ENCODE measurements around the gene NOL9. TPM values are rescaled to one million over a fixed set of nuclear protein-coding genes. Genes with fewer than 3 reads are reported as not detected.

The NOL9 gene
- total and polyA plus RNA-seq, 2 donors (not counting 3 experiments of a cell fraction or from before 2014, with no cell fraction given), result 14.1 to 42.9 TPM

DNA sequence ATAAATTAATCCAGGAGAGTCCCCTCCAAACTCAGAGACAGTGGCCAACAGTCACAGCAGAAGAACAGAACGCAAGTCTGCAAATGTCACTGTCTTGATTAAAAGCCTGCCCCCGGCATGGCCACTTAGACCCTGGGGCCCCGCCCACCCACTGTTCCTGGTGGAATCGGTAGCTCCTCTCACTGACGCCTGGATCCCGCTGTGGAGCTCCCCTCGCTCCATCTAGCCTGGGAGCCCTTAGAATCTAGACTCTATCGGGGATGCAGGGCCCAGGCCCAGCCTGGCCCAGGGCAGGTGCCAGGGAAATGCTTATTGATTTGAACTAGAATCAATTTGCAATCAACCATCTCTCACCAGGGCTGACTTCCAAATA, 41.4 kb downstream of the NOL9 start:
- H3K27ac ChIP-seq (ENCODE audit: insufficient read depth, low read depth, low read length), result no peak overlapping the region
- H3K27me3 ChIP-seq (ENCODE audit: control insufficient read depth in 2 of 2, insufficient read depth in 2 of 2, low read length in 2 of 2), result no peaks in the 10 kb centered on the region
- BruUV-seq (replicated peaks), result no TSS peak
- H3K4me2 ChIP-seq (ENCODE audit: insufficient read depth, low read length), result no peak overlapping the region
- H4K20me1 ChIP-seq (replicated peaks; ENCODE audit: control insufficient read depth, extremely low read depth, insufficient read depth, low read length), result no peaks in the 10 kb centered on the region
- FAIRE-seq (no peak), DNase-seq (ENCODE audit: low read depth, low spot score) (no peak)
- H3K9ac ChIP-seq (replicated peaks; ENCODE audit: extremely low read depth, insufficient read depth, low read length), result no peak overlapping the region
- TF ChIP-seq MYC (IDR thresholded peaks at IDR 0.05; ENCODE audit: low read depth, low read length), result no peak
- CTCF ChIA-PET, result interaction anchor here (0.7 to 4.5 kb wide), 2 partner anchors 11 to 22 kb away, joined by 3 to 32 read pairs; partner anchors contain the start of gene PLEKHG5
- no peaks in the 10 kb centered on the region for H3K4me1 ChIP-seq (ENCODE audit: control insufficient read depth, extremely low read depth, insufficient read depth, low read length)
- intact Hi-C loops (cut with micrococcal nuclease), result no loop called here
- dilution Hi-C loops (cut with MboI; ENCODE audit: extremely low pct_ligation_motif_present, low sequenced_read_pairs), result no loop called here
- no peaks in the 10 kb centered on the region for H3K9me3 ChIP-seq (replicated peaks; ENCODE audit: control insufficient read depth, insufficient read depth, low read length)
- POLR2A ChIA-PET, result no interaction called here
- H3K4me3 ChIP-seq (replicated peaks in 1 of 3; ENCODE audit: insufficient read depth in 1 of 3, low read depth in 1 of 3, low read length in 3 of 3), result no peak overlapping the region
- no peaks in the 10 kb centered on the region for H3K79me2 ChIP-seq (ENCODE audit: control insufficient read depth, insufficient read depth, low read length)
- H3K9me1 ChIP-seq (replicated peaks; ENCODE audit: control insufficient read depth, extremely low read depth, insufficient read depth, low read length), result no peaks in the 10 kb centered on the region
- no peak overlapping the region for H2AFZ ChIP-seq (ENCODE audit: low read depth, low read length)
- H3K36me3 ChIP-seq (ENCODE audit: control insufficient read depth in 2 of 2, extremely low read depth in 1 of 2, insufficient read depth in 2 of 2, low read length in 2 of 2), result no peaks in the 10 kb centered on the region

DNA sequence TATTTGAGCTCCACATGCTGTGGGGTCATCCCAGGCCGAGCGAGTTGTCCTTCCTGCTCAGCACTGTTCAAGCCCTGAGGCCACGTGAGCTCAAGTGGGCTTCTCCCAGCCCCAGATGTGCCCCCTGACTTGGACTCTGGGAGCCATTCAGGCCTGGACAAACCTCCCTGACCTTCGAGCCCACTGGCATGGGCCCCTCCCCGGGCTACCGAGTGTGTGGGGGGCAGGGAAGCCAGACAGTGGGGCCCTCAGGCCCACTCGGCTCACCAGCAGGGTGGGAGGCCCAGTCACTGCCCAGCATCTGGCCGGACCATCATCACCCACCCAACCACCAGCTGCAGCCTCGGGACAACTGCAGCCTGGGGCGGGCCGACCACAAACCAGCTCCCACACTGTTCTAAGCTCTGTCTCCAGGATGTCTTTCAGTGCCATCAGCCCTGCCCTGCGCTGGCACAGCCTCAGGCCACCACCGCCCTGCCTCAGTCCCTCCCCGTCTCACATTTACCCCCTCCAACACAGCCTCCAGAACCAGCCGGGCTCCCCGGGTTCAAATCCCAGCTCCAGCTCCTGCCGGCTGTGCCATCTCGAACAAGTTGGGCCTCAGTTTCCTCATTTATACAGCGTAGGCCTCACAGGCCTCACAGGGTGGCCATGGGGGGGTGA, 41.9 kb downstream of the NOL9 start:
- Histone ChIP-seq H4K20me1 (replicated peaks; ENCODE audit: control insufficient read depth, extremely low read depth, insufficient read depth, low read length) (no peaks in the 10 kb centered on the region), H3K4me2 (ENCODE audit: insufficient read depth, low read length) (no peak overlapping the region), H3K9me1 (replicated peaks; ENCODE audit: control insufficient read depth, extremely low read depth, insufficient read depth, low read length) (no peaks in the 10 kb centered on the region), H3K9me3 (replicated peaks; ENCODE audit: control insufficient read depth, insufficient read depth, low read length) (no peaks in the 10 kb centered on the region), H3K4me1 (ENCODE audit: control insufficient read depth, extremely low read depth, insufficient read depth, low read length) (no peaks in the 10 kb centered on the region), H3K9ac (replicated peaks; ENCODE audit: extremely low read depth, insufficient read depth, low read length) (no peak overlapping the region), H3K27me3 (ENCODE audit: control insufficient read depth in 2 of 2, insufficient read depth in 2 of 2, low read length in 2 of 2) (no peaks in the 10 kb centered on the region), H3K27ac (ENCODE audit: insufficient read depth, low read depth, low read length) (no peak overlapping the region), H3K79me2 (ENCODE audit: control insufficient read depth, insufficient read depth, low read length) (no peaks in the 10 kb centered on the region), H3K4me3 (replicated peaks in 1 of 3; ENCODE audit: insufficient read depth in 1 of 3, low read depth in 1 of 3, low read length in 3 of 3) (no peak overlapping the region), H2AFZ (ENCODE audit: low read depth, low read length) (no peak overlapping the region), H3K36me3 (ENCODE audit: control insufficient read depth in 2 of 2, extremely low read depth in 1 of 2, insufficient read depth in 2 of 2, low read length in 2 of 2) (no peaks in the 10 kb centered on the region)
- dilution Hi-C loops (cut with MboI; ENCODE audit: extremely low pct_ligation_motif_present, low sequenced_read_pairs), result no loop called here
- FAIRE-seq (no peak), DNase-seq (ENCODE audit: low read depth, low spot score) (no peak)
- TF ChIP-seq EZH2 (IDR thresholded peaks at IDR 0.05; ENCODE audit: borderline replicate concordance, low read depth, low read length, severe bottlenecking), result no peak
- no peak for TF ChIP-seq FOS (IDR thresholded peaks at IDR 0.05; ENCODE audit: borderline replicate concordance, insufficient read depth, low read length)
- no peak for TF ChIP-seq JUN (IDR thresholded peaks at IDR 0.05; ENCODE audit: borderline replicate concordance, insufficient read depth, insufficient read length, low read depth)
- no peak for TF ChIP-seq MAX (IDR thresholded peaks at IDR 0.05; ENCODE audit: insufficient read depth, insufficient read length)
- no peak for TF ChIP-seq GATA2 (IDR thresholded peaks at IDR 0.05; ENCODE audit: insufficient read depth, insufficient read length, low read depth, low read length)
- no peak for TF ChIP-seq MYC (IDR thresholded peaks at IDR 0.05; ENCODE audit: low read depth, low read length)
- no peak for TF ChIP-seq POLR2AphosphoS5 (IDR thresholded peaks at IDR 0.05; ENCODE audit: insufficient read depth, low read depth, low read length)
- TF ChIP-seq POLR2A (IDR thresholded peaks at IDR 0.05; ENCODE audit: low read depth, low read length), result no peak
- TF ChIP-seq, protein P1, sequence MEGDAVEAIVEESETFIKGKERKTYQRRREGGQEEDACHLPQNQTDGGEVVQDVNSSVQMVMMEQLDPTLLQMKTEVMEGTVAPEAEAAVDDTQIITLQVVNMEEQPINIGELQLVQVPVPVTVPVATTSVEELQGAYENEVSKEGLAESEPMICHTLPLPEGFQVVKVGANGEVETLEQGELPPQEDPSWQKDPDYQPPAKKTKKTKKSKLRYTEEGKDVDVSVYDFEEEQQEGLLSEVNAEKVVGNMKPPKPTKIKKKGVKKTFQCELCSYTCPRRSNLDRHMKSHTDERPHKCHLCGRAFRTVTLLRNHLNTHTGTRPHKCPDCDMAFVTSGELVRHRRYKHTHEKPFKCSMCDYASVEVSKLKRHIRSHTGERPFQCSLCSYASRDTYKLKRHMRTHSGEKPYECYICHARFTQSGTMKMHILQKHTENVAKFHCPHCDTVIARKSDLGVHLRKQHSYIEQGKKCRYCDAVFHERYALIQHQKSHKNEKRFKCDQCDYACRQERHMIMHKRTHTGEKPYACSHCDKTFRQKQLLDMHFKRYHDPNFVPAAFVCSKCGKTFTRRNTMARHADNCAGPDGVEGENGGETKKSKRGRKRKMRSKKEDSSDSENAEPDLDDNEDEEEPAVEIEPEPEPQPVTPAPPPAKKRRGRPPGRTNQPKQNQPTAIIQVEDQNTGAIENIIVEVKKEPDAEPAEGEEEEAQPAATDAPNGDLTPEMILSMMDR (IDR thresholded peaks at IDR 0.05; ENCODE audit: extremely low read depth in 1 of 2, insufficient read depth in 1 of 2, low read depth in 1 of 2, low read length in 2 of 2), result no peak
- BruUV-seq (replicated peaks), result no TSS peak
- ChIA-PET POLR2A (no interaction called here), CTCF (interaction anchor here (0.7 to 4.5 kb wide), 2 partner anchors 11 to 21 kb away, joined by 3 to 32 read pairs; partner anchors contain the start of gene PLEKHG5)
- intact Hi-C loops (cut with micrococcal nuclease), result no loop called here

All from endothelial cell of umbilical vein (primary cell).